Effector memory CD4-positive, alpha-beta T cell (primary cell): ENCODE data around the gene TMPO.
A peak's percentile ranks its signal among the peaks of the same experiment; 100 is the strongest.

Source experiments
- DNase-seq, 3 donors: peaks; one replicate each; pipeline ENCODE4 v3.0.0-alpha.2; 2020
- H3K27ac ChIP-seq: 2 replicates; pipeline ENCODE4 v1.7.0; 2013; ENCODE audit warnings: mild to moderate bottlenecking, low read length, moderate library complexity; ENCODE audit not compliant: insufficient read depth, poor library complexity, severe bottlenecking
- H3K27me3 ChIP-seq: replicated peaks from 2 replicates; pipeline ENCODE4 v1.7.0; 2013; ENCODE audit warnings: mild to moderate bottlenecking, low read length; ENCODE audit not compliant: insufficient read depth, control insufficient read depth, poor library complexity, severe bottlenecking
- H3K36me3 ChIP-seq: 2 replicates; pipeline ENCODE4 v1.7.0; 2013; ENCODE audit warnings: mild to moderate bottlenecking, low read length, moderate library complexity; ENCODE audit not compliant: control insufficient read depth, insufficient read depth
- H3K4me1 ChIP-seq: 2 replicates; pipeline ENCODE4 v1.7.0; 2013; ENCODE audit warnings: low read length, mild to moderate bottlenecking; ENCODE audit not compliant: control insufficient read depth, insufficient read depth, poor library complexity, severe bottlenecking
- H3K4me3 ChIP-seq: 2 replicates; pipeline ENCODE4 v1.7.0; 2013; ENCODE audit warnings: low read length, low read depth, mild to moderate bottlenecking; ENCODE audit not compliant: insufficient read depth, poor library complexity, severe bottlenecking
- H3K9me3 ChIP-seq: 2 replicates; pipeline ENCODE4 v1.7.0; 2013; ENCODE audit warnings: mild to moderate bottlenecking, low read length, moderate library complexity; ENCODE audit not compliant: control insufficient read depth
- total RNA-seq, 3 donors: gene quantifications; one replicate each; lab custom pipeline; 2026; lab: John Stamatoyannopoulos, UW

TMPO gene
- 102 to 205 (median 157) reads per million in 3 donors for total RNA-seq

- peak within 1 kb of the TSS; percentile 98 for H3K4me3 ChIP-seq
- H3K27ac ChIP-seq = peak within 1 kb of the TSS; percentile 94
- H3K27me3 ChIP-seq = no peaks in the 10 kb centered on the region
- peaks cover 18% of the 10 kb centered on the region for H3K4me1 ChIP-seq
- no peaks in the 10 kb centered on the region for H3K9me3 ChIP-seq
- no peaks in the 10 kb centered on the region for H3K36me3 ChIP-seq
- peak; percentile 85 to 92 (median 86) for DNase-seq
Measured at GRCh38 chr12:98515287-98516110, at the start of gene TMPO. TMPO (plus strand) TSS chr12:98515590; CDS start chr12:98515868, 278 bp downstream.

- DNase-seq = no peak
- Histone ChIP-seq H3K9me3 (no peaks in the 10 kb centered on the region), H3K36me3 (no peaks in the 10 kb centered on the region), H3K27ac (no peak overlapping the region), H3K4me3 (no peak overlapping the region), H3K27me3 (no peaks in the 10 kb centered on the region), H3K4me1 (no peaks in the 10 kb centered on the region)
Measured at GRCh38 chr12:98465950-98466602, 49.3 kb upstream of the TMPO start.

GRCh38 chr12:98466640-98467400 lies 48.6 kb upstream of the TMPO start:
- Histone ChIP-seq H3K36me3 (no peaks in the 10 kb centered on the region), H3K9me3 (no peaks in the 10 kb centered on the region), H3K27ac (no peak overlapping the region), H3K4me1 (no peaks in the 10 kb centered on the region), H3K27me3 (no peaks in the 10 kb centered on the region), H3K4me3 (no peak overlapping the region)
- DNase-seq = no peak

- DNase-seq = no peak
- Histone ChIP-seq H3K27me3 (no peaks in the 10 kb centered on the region), H3K9me3 (no peaks in the 10 kb centered on the region), H3K4me1 (no peaks in the 10 kb centered on the region), H3K4me3 (no peak overlapping the region), H3K36me3 (no peaks in the 10 kb centered on the region), H3K27ac (no peak overlapping the region)
Measured at GRCh38 chr12:98469109-98469508, 46.3 kb upstream of the TMPO start.

- Histone ChIP-seq H3K9me3 (no peaks in the 10 kb centered on the region), H3K36me3 (no peaks in the 10 kb centered on the region), H3K4me1 (no peaks in the 10 kb centered on the region), H3K27ac (no peak overlapping the region), H3K27me3 (no peaks in the 10 kb centered on the region), H3K4me3 (no peak overlapping the region)
- no peak for DNase-seq
Measured at GRCh38 chr12:98470469-98471082, 44.8 kb upstream of the TMPO start.

- Histone ChIP-seq H3K4me1 (no peaks in the 10 kb centered on the region), H3K27me3 (no peaks in the 10 kb centered on the region), H3K27ac (no peak overlapping the region), H3K36me3 (no peaks in the 10 kb centered on the region), H3K4me3 (no peak overlapping the region), H3K9me3 (no peaks in the 10 kb centered on the region)
- DNase-seq = no peak
Measured at GRCh38 chr12:98471085-98471484, 44.3 kb upstream of the TMPO start.

- no peak for DNase-seq
- Histone ChIP-seq H3K9me3 (no peaks in the 10 kb centered on the region), H3K27ac (no peak overlapping the region), H3K4me1 (no peaks in the 10 kb centered on the region), H3K36me3 (no peaks in the 10 kb centered on the region), H3K4me3 (no peak overlapping the region), H3K27me3 (no peaks in the 10 kb centered on the region)
Measured at GRCh38 chr12:98475565-98475908, 39.9 kb upstream of the TMPO start.

- Histone ChIP-seq H3K27me3 (no peaks in the 10 kb centered on the region), H3K4me3 (no peak overlapping the region), H3K36me3 (no peaks in the 10 kb centered on the region), H3K4me1 (no peaks in the 10 kb centered on the region), H3K9me3 (no peaks in the 10 kb centered on the region), H3K27ac (no peak overlapping the region)
- no peak for DNase-seq
Measured at GRCh38 chr12:98478606-98479005, 36.8 kb upstream of the TMPO start.

- no peaks in the 10 kb centered on the region for H3K4me1 ChIP-seq
- no peaks in the 10 kb centered on the region for H3K36me3 ChIP-seq
- no peak overlapping the region for H3K27ac ChIP-seq
- no peak overlapping the region for H3K4me3 ChIP-seq
- H3K9me3 ChIP-seq = no peaks in the 10 kb centered on the region
- no peaks in the 10 kb centered on the region for H3K27me3 ChIP-seq
- DNase-seq = no peak
Measured at GRCh38 chr12:98483621-98484503, 31.5 kb upstream of the TMPO start.
